ENCODE measurements around the gene TPD52L2. TPM values are rescaled to one million over a fixed set of nuclear protein-coding genes. Genes with fewer than 3 reads are reported as not detected.
"Not testable (repeated sequence)": the region's sequence is repeated elsewhere in the genome, so short reads cannot be mapped to it uniquely, and the experiment has no call there.

The TPD52L2 gene
- total RNA-seq, 1 donor from 2014 or later = 78.0 TPM

GRCh38 chr20:63867042-63867441 lies 2.0 kb downstream of the TPD52L2 start:
- ATAC-seq, DNase-seq: not testable (repeated sequence)
- intact Hi-C loops (cut with micrococcal nuclease) = loop anchor here (10.0 kb wide), 1 partner anchor 82 kb away; no protein-coding TSS in a partner anchor

DNA sequence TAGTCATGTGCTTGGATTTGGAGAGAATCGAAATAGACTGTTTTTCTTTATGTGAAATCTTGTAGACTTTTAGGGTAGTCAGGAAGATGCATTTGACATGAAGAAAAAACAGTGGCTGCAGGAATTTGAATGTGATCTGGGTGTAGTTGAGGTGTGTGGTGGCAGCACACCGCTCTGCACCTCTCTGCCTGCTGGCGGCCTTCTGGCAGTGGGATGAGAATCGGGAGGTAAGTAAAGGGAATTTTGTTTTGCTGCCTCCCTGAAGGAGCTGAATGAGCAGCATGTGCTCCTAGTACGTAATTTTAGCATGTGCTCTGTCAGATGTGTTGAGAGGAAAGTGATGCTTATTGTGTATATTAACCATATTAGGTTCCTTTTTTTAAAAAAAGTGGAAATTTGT lies 3.2 kb downstream of the TPD52L2 start:
- DNase-seq (no peak), ATAC-seq (no peak)
- intact Hi-C loops (cut with micrococcal nuclease) = loop anchor here (10.0 kb wide), 1 partner anchor 83 kb away; no protein-coding TSS in a partner anchor

- intact Hi-C loops (cut with micrococcal nuclease) = no loop called here
- DNase-seq = peak; percentile 53
Measured at GRCh38 chr20:63873477-63873971, 8.5 kb downstream of the TPD52L2 start.

DNA sequence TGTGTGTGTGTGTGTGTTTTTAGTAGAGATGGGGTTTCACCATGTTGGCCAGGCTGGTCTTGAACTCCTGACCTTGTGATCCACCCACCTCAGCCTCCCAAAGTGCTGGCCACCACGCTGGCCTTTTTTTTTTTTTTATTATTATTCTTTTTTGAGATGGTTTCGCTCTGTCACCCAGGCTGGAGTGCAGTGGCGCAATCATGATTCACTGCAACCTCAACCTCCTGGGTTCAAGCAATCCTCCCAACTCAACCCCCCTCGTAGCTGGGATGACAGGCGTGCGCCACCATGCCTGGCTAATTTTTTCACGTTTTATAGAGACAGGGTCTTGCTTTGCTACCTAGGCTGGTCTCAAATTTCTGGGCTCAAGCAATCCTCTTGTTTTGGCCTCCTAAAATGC lies 9.2 kb downstream of the TPD52L2 start:
- intact Hi-C loops (cut with micrococcal nuclease); ATAC-seq; DNase-seq: not testable (repeated sequence)

More at GRCh38 chr20:63873477-63873971, 8.5 kb downstream of the TPD52L2 start:
- peak; percentile 68 for ATAC-seq

DNA sequence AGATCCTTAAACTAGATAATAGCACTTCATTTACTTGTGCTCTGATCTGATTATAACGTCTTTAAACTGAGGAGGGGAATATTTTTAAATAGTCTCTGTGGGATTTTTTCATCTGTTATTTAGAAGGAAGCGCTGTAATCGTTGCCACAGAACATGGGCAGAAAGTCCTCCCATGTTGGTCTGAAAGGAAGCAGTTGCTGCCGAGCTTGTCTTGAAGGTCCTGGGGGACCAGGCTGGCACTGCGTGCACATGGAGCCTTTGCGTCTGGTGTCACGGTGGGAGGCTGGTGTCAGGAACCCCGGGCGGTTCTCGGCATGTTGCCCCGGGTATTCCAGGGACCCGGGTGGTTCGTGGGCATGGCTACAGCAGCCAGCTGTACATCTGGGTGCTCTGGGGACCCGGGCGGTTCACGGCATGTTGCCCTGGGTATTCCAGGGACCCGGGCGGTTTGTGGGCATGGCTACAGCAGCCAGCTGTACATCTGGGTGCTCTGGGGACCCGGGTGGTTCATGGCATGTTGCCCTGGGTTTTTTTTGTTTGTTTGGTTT lies 11.5 kb downstream of the TPD52L2 start:
- ATAC-seq (no peak), DNase-seq (no peak)
- intact Hi-C loops (cut with micrococcal nuclease) = no loop called here

DNA sequence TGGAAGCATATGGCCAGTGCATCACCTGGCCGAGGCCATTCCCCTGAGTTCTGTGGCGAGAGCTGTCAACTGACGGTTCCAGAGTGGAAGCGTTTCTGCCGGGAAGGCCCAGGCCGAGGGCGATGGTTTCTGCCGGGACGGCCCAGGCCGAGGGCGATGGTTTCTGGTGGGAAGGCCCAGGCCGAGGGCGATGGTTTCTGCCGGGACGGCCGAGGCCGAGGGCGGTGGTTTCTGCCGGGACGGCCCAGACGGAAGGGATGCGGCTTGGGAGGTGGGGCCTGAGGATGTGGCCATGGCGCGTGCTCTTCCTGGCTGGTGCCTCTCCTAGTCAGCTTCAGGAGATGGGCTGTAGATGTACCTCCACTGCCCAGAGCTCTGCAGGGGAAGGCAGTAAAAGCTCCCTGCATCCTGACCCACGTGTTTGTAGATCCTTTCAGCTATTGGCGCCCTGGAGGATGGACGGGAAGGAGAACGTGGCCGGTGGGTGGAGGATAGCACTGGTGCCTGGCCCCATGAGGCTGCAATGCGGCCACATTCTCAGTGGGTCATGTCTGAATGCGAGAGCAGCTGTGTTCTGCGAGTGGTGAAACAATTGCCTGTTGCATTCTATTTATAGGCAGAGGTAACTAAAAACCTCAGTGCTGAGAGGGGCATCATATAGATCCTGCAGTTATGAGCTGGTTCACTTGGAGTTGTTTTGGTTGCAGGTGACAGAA lies 12.8 kb downstream of the TPD52L2 start:
- no peak for ATAC-seq
- DNase-seq = no peak

DNA sequence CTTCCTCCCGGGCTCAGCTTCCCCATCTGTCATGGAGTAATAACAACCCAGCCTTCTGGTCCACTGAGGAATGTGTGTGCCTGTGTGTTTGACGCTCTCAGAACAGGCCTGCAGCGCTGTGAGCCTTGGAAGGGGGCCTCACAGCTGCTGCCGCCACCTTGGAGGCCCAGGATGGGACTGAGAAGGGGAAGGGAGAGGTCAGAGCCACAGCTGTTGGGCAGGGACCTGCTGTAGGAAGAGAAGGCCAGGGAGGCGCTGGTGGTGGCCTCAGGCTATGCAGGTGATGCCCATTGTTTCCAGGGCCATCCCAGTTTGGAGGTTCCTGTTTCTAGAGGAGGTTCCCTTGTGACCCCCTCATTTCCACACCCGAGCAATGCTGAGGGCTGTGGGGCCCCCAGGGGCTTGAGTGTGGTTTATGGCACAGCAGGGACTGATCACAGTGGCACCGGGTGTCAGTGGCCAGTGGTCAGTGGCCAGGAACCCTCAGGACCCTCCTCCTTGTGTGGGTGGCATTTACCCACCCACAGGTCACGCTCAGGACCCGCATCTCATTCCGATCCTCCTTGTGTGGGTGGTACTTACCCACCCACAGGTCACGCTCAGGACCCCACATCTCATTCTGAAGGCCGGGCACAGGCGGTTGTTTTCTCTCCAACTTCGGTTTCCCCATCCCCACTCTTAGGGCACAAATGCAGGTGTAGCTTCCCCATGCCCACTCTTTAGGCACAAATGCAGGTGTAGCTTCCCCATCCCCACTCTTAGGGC lies 14.0 kb downstream of the TPD52L2 start:
- ATAC-seq (no peak), DNase-seq (no peak)
- intact Hi-C loops (cut with micrococcal nuclease) = no loop called here

More for the DNA sequence above, 12.8 kb downstream of the TPD52L2 start:
- intact Hi-C loops (cut with micrococcal nuclease) = no loop called here

GRCh38 chr20:63880901-63881300 lies 15.8 kb downstream of the TPD52L2 start:
- ATAC-seq; DNase-seq; intact Hi-C loops (cut with micrococcal nuclease): not testable (repeated sequence)

GRCh38 chr20:63881451-63882226 lies 16.6 kb downstream of the TPD52L2 start:
- intact Hi-C loops (cut with micrococcal nuclease) = no loop called here
- no peak for ATAC-seq

DNA sequence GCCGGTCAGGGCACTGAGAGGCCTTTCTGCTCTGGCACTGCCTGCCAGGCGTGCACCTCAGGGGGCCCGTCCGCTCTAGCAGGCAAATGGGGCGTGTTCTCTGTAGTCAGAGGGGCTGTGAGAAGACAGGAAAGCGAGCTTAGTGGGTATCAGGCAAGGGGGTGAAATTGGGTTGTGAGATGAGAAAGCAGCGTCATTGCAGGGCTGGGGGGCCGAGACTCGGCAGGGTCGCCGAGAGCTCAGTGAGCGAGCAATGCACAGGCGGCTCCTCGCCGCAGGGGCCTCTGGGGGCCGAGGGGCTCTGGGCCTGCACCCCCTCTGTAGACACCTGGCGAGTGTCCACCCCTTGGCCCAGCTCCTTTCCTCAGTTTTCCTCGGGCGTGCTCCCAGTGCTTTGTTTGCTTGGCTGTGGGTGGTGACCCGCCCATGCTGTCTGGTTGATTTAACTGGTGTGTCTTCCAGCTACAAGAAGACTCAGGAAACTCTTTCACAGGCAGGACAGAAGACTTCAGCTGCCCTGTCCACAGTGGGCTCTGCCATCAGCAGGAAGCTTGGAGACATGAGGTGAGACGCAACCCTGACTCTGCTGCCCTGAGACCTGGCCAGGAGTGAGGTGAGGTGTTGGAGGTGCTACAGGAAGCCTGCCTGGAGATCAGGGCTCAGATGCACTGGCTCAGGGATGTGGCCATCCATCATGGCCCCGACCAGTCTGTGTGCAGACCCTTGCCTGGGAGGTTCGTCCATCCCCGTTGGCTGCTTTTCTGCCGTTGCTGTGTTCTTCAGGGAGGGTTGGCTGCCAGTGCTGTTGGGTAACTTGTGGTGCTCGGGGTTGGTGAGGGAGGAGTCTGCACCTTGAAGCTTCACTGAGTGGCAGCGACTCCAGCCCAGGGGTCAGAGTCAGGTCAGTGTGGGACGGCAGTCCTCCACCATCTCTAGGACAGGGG lies 17.5 kb downstream of the TPD52L2 start:
- intact Hi-C loops (cut with micrococcal nuclease) = no loop called here
- no peak for ATAC-seq
- no peak for DNase-seq

More at GRCh38 chr20:63881451-63882226, 16.6 kb downstream of the TPD52L2 start:
- DNase-seq = no peak

GRCh38 chr20:63883201-63883593 lies 18.1 kb downstream of the TPD52L2 start:
- ATAC-seq = no peak
- DNase-seq = no peak
- intact Hi-C loops (cut with micrococcal nuclease) = no loop called here

DNA sequence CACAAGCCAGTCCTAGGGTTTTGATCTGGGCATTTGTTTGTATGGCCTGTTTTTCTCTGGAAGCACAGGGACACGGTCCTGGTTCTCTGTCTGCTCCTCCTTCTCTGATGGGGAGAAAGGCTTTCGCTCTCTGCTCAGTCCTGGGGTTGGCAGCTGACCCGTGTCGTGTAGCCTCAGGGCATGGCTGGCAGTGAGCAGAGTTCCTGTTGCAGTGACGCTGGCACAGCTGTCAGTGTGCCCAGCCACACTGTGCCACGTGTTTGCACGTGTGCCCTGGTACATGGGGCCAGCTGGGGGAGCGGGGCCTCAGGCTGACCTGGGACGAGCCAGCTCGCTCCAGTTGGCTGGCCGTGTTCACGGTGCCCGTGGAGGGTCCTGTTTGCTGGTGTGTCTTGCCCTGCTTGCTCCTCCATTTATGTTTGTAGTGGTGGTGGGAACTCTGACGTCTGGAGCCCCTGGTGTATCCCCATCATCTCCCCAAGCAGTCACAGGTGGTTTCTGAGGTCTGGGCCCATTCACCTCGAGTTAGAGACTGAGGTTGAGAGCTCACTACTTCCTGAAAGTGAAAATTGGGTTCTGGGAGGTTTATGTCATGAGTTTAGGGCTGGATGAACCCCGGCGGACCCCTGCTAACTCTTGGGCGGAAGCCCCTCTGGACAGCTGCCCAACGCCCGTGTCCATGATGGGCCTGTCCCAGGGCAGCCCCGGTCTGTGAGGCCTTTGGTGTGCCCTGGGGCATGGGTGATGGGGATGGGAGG lies 19.6 kb downstream of the TPD52L2 start:
- intact Hi-C loops (cut with micrococcal nuclease) = no loop called here
- peak; percentile 86 for DNase-seq

DNA sequence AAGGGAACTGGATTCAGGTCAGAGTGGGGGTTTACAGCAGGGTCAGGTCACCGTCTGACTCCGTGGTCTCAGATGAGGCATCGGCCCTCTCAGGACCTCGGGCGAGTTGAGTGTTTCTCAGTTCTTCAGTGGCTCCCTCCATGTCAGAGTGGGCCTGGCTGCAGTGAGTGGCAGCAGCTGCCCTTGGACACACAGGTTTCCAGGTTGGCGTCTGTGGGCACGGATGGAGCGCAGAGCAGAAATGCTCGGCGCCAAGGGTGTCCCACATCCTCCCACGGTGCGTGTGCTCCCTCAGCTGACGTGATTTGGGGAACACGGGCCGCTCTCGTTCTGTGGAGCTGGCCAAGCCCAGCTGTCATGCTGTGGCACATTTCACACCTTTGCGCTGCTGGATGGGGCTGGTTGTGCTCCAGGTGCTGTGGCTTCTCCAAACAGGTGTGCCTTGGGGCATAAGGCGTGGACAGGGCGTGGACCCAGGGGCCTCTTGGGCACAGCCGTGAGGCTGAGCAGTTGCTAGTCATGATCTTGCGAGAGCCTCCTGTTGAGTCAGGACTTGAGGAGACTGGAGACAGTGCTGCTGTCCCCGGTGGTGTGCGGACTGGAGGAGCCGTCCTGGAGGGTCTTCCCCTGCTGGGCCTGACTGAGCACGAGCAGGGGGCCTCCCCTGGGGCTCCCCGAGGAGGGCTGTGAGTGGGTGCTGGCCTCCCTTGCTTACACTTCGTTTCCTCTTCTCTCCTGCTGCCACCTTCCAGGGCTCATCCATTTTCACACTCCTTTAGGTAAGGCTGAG lies 20.4 kb downstream of the TPD52L2 start:
- intact Hi-C loops (cut with micrococcal nuclease) = no loop called here
- no peak for ATAC-seq
- DNase-seq = no peak

More for the DNA sequence above, 19.6 kb downstream of the TPD52L2 start:
- ATAC-seq = peak; percentile 91

DNA sequence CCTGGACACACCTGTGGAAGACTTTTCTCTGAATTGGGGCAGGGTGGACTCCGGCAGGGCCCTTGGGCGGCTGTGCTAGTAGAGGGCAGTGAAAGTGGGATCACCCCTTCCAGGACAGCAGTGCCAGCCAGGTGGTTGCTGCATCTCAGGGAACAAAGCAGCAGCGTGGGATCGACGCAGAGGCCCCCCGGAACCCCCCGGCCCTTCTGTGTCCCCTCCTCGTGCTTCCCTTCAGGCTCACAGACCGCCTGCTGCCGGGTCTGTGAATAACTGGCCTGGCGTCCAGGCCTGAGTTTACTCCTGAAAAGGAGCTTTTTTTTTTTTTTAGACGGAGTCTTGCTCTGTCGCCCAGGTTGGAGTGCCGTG lies 21.0 kb downstream of the TPD52L2 start:
- ATAC-seq (no peak), DNase-seq (no peak)
- intact Hi-C loops (cut with micrococcal nuclease) = no loop called here

DNA sequence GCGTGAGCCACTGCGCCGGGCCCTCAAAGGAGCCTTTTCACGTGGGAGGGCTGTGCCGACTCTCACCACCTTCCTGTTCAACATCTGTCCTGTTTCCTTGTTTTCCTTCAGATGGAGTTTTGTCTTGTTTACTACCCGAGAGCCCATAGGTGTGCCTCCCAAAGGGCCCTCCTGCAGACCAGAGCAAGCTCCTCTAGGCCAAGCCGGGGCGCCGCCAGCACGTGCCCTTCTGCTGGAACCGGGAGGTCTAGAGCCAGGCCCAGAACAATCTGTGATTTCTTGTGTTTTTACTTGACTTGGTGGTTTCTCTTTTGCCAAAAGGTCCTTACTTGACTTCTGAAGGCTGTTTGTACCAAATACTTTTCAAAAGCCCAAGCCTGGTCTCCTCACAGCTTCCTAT lies 21.9 kb downstream of the TPD52L2 start:
- intact Hi-C loops (cut with micrococcal nuclease) = no loop called here
- DNase-seq (no peak), ATAC-seq (no peak)

Data from left ventricle myocardium superior (tissue), 1 donor.